A549 (cell line): ENCODE results near the gene UAP1.

Experiments
- CEBPB ChIP-seq, 2 experiments: fragments of >200 bp in 1 of 2; sonication (Bioruptor Twin) in 1 of 2; formaldehyde crosslinking in 1 of 2; IDR thresholded peaks; 2 replicates each; pipeline ENCODE4 v1.6.1; 2012 to 2016
- CHD2 ChIP-seq: fragments of 150-350 bp; IDR thresholded peaks from 2 replicates; pipeline ENCODE4 v1.6.1; 2014; ENCODE audit warnings: low read length; ENCODE audit not compliant: partially characterized antibody
- EP300 ChIP-seq, 2 experiments: fragments of >200 bp; sonication (Bioruptor Twin); formaldehyde crosslinking; IDR thresholded peaks; 2 replicates in 1 of 2; 3 replicates in 1 of 2; pipeline ENCODE4 v1.6.1; 2016 to 2017
- JUN ChIP-seq, 2 experiments: fragments of >200 bp; sonication (Bioruptor Twin); formaldehyde crosslinking; IDR thresholded peaks; 2 replicates in 1 of 2; 3 replicates in 1 of 2; pipeline ENCODE4 v1.6.1; 2016 to 2017
- NFE2L2 ChIP-seq: fragments of 150-350 bp; conservative IDR thresholded peaks from 2 replicates; pipeline ENCODE4 v1.6.1; 2014; ENCODE audit warnings: low read length
- POLR2A ChIP-seq: IDR thresholded peaks from 2 replicates; pipeline ENCODE4 v1.6.1; 2012; ENCODE audit warnings: mild to moderate bottlenecking, low read length
- RAD21 ChIP-seq, 2 experiments: fragments of >200 bp in 1 of 2; sonication (Bioruptor Twin) in 1 of 2; formaldehyde crosslinking in 1 of 2; IDR thresholded peaks in 1 of 2; conservative IDR thresholded peaks in 1 of 2; 2 replicates in 1 of 2; 3 replicates in 1 of 2; pipeline ENCODE4 v1.6.1; 2012 to 2018; ENCODE audit warnings: inconsistent platforms in 1 of 2
- SMC3 ChIP-seq: fragments of >200 bp; sonication (Bioruptor Twin); formaldehyde crosslinking; IDR thresholded peaks from 3 replicates; pipeline ENCODE4 v1.6.1; 2018; ENCODE audit warnings: inconsistent platforms
- SREBF2 ChIP-seq: fragments of 450-650 bp; IDR thresholded peaks from 2 replicates; pipeline ENCODE4 v1.6.1; 2014; ENCODE audit warnings: mild to moderate bottlenecking, moderate library complexity
- ZC3H11A ChIP-seq: fragments of 450-650 bp; IDR thresholded peaks from 2 replicates; pipeline ENCODE4 v1.6.1; 2014; ENCODE audit warnings: antibody characterized with exemption, mild to moderate bottlenecking
- ZFP36 ChIP-seq: fragments of 450-650 bp; IDR thresholded peaks from 2 replicates; pipeline ENCODE4 v1.6.1; 2014; ENCODE audit warnings: borderline replicate concordance; ENCODE audit not compliant: partially characterized antibody
- TF ChIP-seq, protein P1 (sequence below): fragments of >200 bp; sonication (Bioruptor Twin); formaldehyde crosslinking; IDR thresholded peaks from 3 replicates; pipeline ENCODE4 v1.5.1; 2016
- TF ChIP-seq, protein P2 (sequence below): fragments of 150-350 bp; IDR thresholded peaks from 2 replicates; pipeline ENCODE4 v1.6.1; 2014; ENCODE audit warnings: low read depth, mild to moderate bottlenecking, low read length

DNA sequence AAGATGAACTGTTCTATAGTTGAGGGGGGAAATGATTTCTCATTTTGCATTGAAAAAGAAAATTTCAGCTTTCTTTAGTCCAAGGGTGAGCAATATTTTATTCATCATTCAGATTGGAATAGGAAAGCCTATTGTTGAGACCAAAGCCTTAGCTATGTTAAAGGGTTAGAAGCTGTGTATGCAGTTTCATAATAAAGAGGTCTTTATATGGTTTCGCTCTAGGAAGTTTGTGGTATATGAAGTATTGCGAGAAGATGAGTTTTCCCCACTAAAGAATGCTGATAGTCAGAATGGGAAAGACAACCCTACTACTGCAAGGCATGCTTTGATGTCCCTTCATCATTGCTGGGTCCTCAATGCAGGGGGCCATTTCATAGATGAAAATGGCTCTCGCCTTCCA lies 28.6 kb downstream of the UAP1 start:
- TF ChIP-seq, protein P1, sequence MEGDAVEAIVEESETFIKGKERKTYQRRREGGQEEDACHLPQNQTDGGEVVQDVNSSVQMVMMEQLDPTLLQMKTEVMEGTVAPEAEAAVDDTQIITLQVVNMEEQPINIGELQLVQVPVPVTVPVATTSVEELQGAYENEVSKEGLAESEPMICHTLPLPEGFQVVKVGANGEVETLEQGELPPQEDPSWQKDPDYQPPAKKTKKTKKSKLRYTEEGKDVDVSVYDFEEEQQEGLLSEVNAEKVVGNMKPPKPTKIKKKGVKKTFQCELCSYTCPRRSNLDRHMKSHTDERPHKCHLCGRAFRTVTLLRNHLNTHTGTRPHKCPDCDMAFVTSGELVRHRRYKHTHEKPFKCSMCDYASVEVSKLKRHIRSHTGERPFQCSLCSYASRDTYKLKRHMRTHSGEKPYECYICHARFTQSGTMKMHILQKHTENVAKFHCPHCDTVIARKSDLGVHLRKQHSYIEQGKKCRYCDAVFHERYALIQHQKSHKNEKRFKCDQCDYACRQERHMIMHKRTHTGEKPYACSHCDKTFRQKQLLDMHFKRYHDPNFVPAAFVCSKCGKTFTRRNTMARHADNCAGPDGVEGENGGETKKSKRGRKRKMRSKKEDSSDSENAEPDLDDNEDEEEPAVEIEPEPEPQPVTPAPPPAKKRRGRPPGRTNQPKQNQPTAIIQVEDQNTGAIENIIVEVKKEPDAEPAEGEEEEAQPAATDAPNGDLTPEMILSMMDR, result no peak
- no peak for TF ChIP-seq NFE2L2
- no peak for TF ChIP-seq SMC3
- no peak for TF ChIP-seq CHD2
- TF ChIP-seq RAD21 (conservative IDR thresholded peaks at IDR 0.05 in 1 of 2, IDR thresholded peaks at IDR 0.05 in 1 of 2), result no peak
- TF ChIP-seq ZFP36, result no peak
- no peak for TF ChIP-seq JUN (IDR thresholded peaks at IDR 0.05)
- no peak for TF ChIP-seq EP300 (IDR thresholded peaks at IDR 0.05)
- TF ChIP-seq CEBPB (IDR thresholded peaks at IDR 0.05), result no peak
- TF ChIP-seq SREBF2, result no peak
- no peak for TF ChIP-seq POLR2A
- TF ChIP-seq, protein P2, sequence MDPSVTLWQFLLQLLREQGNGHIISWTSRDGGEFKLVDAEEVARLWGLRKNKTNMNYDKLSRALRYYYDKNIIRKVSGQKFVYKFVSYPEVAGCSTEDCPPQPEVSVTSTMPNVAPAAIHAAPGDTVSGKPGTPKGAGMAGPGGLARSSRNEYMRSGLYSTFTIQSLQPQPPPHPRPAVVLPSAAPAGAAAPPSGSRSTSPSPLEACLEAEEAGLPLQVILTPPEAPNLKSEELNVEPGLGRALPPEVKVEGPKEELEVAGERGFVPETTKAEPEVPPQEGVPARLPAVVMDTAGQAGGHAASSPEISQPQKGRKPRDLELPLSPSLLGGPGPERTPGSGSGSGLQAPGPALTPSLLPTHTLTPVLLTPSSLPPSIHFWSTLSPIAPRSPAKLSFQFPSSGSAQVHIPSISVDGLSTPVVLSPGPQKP, result no peak
- no peak for TF ChIP-seq ZC3H11A
